ENCODE measurements around the gene DPP9.

DPP9 gene

DNA sequence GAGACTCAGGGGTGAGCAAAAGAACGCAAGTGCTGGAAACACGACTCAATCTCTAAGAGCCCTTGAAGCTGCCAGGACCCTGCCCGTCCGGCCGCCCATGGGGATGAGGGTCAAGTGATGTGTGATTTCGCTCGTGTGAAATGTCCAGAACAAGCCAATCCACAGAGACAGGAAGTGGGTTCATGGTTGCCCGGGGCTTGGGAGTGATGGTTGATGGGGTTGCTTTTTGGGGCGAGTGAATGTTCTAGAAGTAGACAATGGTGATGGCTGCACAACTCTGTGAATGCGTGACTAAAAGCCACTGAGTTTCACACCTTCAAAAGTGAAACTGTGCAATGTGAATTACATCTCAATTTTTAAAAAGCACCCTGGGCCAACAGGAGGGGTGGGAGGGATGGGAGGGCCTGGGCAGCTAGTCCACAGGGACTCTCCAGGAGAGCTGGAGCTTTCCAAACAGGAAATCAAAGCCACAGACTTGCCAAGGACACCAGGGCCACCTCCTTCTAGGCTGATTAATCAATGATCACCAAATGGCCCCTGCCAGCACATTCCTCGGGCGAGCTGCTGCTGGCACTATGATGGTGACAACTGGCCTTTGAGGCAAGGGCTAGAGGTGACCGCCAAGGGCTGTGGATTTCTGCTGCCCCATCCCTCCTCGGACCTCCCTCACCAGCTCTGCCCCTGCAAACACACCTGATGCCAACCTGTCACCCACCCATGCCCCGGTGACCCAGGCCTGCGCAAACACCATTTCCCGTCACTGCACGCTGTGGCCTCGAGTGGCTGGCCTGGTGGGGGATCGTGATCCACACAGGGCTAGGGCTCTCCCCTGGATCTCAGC, 14.0 kb downstream of the DPP9 start:
- FAIRE-seq = no peak
- no peak for DNase-seq (ENCODE audit: insufficient read length, low spot score)
- no peak for TF ChIP-seq CTCF (IDR thresholded peaks at IDR 0.05; ENCODE audit: insufficient read depth, missing control alignments)

DNA sequence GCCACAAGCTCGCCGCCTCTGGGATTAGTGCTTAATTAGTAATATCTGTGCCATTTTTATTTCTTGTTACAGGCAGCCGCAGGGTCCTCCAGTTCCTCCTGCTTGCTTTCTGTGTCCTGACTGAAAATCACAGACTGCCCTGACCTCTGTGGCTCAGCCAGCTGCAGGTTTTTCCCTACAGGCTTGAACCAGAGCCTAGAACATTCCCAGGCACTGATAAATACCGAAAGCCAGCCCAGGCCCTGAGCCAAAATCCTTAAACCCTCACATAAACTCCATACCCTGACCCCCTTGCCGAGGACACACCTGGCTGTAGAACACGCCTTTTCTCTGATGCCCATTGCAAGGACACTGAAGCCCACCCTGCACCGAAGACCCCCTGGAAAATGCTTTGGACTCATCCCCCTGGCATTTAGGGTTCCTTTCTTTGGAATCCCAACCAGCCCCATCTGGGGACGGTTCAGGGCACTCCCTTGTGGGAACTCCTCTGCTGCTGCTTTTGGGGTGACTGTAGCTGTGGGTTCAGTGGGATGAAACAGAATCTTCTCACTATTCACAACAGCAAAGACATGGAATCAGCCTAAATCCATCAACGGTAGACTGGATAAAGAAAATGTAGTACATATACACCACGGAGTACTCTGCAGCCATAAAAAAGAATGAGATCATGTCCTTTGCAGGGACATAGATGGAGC, 15.5 kb downstream of the DPP9 start:
- DNase-seq (ENCODE audit: insufficient read length, low spot score) (no peak), FAIRE-seq (no peak)
- no peak for TF ChIP-seq CTCF (IDR thresholded peaks at IDR 0.05; ENCODE audit: insufficient read depth, missing control alignments)

DNA sequence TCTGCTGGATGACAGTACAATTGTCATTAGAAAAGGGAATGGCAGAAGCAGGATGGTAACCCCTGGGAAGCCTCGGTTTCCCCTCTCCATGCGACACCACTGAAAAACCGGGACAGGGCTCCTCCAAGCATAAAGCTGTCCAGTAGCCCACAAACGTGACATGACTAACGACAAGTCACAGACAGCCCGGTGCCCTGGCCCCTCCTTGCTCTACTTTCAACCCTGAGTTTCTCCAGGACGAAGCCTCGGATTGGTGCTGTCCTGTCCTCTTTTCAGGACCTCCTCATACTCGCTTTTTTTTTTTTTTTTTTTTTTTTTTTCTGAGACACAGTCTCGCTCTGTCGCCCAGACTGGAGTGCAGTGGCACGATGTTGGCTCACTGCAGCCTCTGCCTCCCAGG, 16.3 kb downstream of the DPP9 start:
- no peak for TF ChIP-seq CTCF (IDR thresholded peaks at IDR 0.05; ENCODE audit: insufficient read depth, missing control alignments)
- FAIRE-seq (no peak), DNase-seq (ENCODE audit: insufficient read length, low spot score) (no peak)

GRCh38 chr19:4705413-4706131, 18.1 kb downstream of the DPP9 start:
- FAIRE-seq (no peak), DNase-seq (ENCODE audit: insufficient read length, low spot score) (no peak)
- TF ChIP-seq CTCF (IDR thresholded peaks at IDR 0.05; ENCODE audit: insufficient read depth, missing control alignments) = no peak

DNA sequence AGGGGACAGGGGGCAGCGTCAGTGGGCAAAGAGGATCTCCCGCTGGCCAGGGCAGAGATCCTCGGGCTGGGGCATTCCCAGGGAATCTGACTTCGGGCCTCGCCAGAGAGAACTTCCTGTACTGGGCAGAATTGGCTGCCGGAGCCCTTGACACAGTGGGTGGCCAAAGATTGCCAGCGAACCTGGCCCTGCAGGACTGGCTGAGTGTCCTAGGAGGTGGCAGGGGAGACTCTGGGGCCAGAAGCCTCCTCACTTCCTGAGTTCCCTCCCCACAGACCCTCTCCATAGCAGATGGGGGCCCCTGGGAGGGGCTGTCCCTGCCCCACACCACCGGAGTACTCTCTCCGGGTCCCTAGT, 19.3 kb downstream of the DPP9 start:
- DNase-seq (ENCODE audit: insufficient read length, low spot score) (no peak), FAIRE-seq (no peak)
- no peak for TF ChIP-seq CTCF (IDR thresholded peaks at IDR 0.05; ENCODE audit: insufficient read depth, missing control alignments)

GRCh38 chr19:4703671-4704316, 19.8 kb downstream of the DPP9 start:
- TF ChIP-seq CTCF (IDR thresholded peaks at IDR 0.05; ENCODE audit: insufficient read depth, missing control alignments) = no peak
- FAIRE-seq = no peak

More at GRCh38 chr19:4703671-4704316, 19.8 kb downstream of the DPP9 start:
- DNase-seq (ENCODE audit: insufficient read length, low spot score) = no peak
